ENCODE results near the gene RAPGEF1. TPM values are rescaled to one million over a fixed set of nuclear protein-coding genes. Genes with fewer than 3 reads are reported as not detected.

Gene RAPGEF1
- total and polyA plus RNA-seq, 2 of the 13 experiments (the other 11 are each of a cell fraction or from before 2014, with no cell fraction given), result 21.2 to 38.9 TPM

GRCh38 chr9:131703697-131704096 lies 36.2 kb downstream of the RAPGEF1 start (continued):
- TF ChIP-seq HNF1B (CRISPR knock-in tag; IDR thresholded peaks at IDR 0.05), result no peak
- TF ChIP-seq FOSL1 (CRISPR knock-in tag; IDR thresholded peaks at IDR 0.05; ENCODE audit: borderline replicate concordance), result no peak

- H4K20me1 ChIP-seq (ENCODE audit: insufficient read depth, low read length), result peaks cover 5% of the 10 kb centered on the region
- H3K9me3 ChIP-seq (ENCODE audit: low read length), result no peaks in the 10 kb centered on the region
- in situ Hi-C loops (cut with HindIII; ENCODE audit: extremely low pct_ligation_motif_present, low pct_unique_long_range_greater_than_20kb), result no loop called here
- peaks cover 59% of the 10 kb centered on the region for H3K4me1 ChIP-seq (ENCODE audit: insufficient read depth, low read length)
- no TSS peak for BruUV-seq (replicated peaks)
- FAIRE-seq, result no peak
- H3K4me3 ChIP-seq (replicated peaks in 1 of 3; ENCODE audit: insufficient read depth in 1 of 3, low read depth in 2 of 3, low read length in 3 of 3), result no peak overlapping the region
- no peak overlapping the region for H3K9ac ChIP-seq (ENCODE audit: insufficient read depth, low read depth, low read length)
- ChIA-PET CTCF (ENCODE audit: low intra/inter-chr PET ratio, low total read pairs) (no interaction called here), POLR2A (no interaction called here)
- no peak for ATAC-seq
- peaks cover 53% of the 10 kb centered on the region for H3K79me2 ChIP-seq (ENCODE audit: insufficient read depth, low read length)
- no peaks in the 10 kb centered on the region for H3K27me3 ChIP-seq (ENCODE audit: control insufficient read depth in 1 of 2, insufficient read depth in 2 of 2, low read length in 2 of 2)
- no peak overlapping the region for H3K27ac ChIP-seq (ENCODE audit: extremely low read length, insufficient read depth, low read length)
- intact Hi-C loops (cut with micrococcal nuclease; ENCODE audit: unreplicated experiment), result no loop called here
- no peak overlapping the region for H2AFZ ChIP-seq (ENCODE audit: low read length)
- DNase-seq (ENCODE audit: low spot score), result no peak
- whole genome bisulfite sequencing (ENCODE audit: low lambda C conversion rate), result 97% methylated on average over 8 of the region's 8 CpGs
- H3K4me2 ChIP-seq (ENCODE audit: low read depth, low read length), result no peak overlapping the region
- no peak for TF ChIP-seq PRDM4 (CRISPR knock-in tag; IDR thresholded peaks at IDR 0.05; ENCODE audit: borderline replicate concordance)
- no peak for TF ChIP-seq ZNF619 (CRISPR knock-in tag; IDR thresholded peaks at IDR 0.05)
- no peak for TF ChIP-seq HINFP (CRISPR knock-in tag; IDR thresholded peaks at IDR 0.05; ENCODE audit: low read depth)
- no peak for TF ChIP-seq ZNF652 (CRISPR knock-in tag; IDR thresholded peaks at IDR 0.05; ENCODE audit: borderline replicate concordance, low read depth)
- no peak for TF ChIP-seq TGIF2 (CRISPR knock-in tag; IDR thresholded peaks at IDR 0.05)
- no peak for TF ChIP-seq NR2F6 (IDR thresholded peaks at IDR 0.05)
- TF ChIP-seq NR2F6 (CRISPR knock-in tag; IDR thresholded peaks at IDR 0.05), result no peak
- TF ChIP-seq POLR2A (IDR thresholded peaks at IDR 0.05; ENCODE audit: insufficient read depth in 1 of 2, low read depth in 2 of 2, low read length in 2 of 2), result no peak
- no peak for TF ChIP-seq SALL1 (CRISPR knock-in tag; IDR thresholded peaks at IDR 0.05)
- no peaks in the 10 kb centered on the region for H3K36me3 ChIP-seq (replicated peaks in 1 of 2; ENCODE audit: control insufficient read depth in 1 of 2, insufficient read depth in 2 of 2, low read length in 2 of 2)
Measured at GRCh38 chr9:131702911-131703310, 37.0 kb downstream of the RAPGEF1 start.
